Calu3 (cell line): Measurements from ENCODE around the gene COL21A1. TPM values are rescaled to one million over a fixed set of nuclear protein-coding genes. Genes with fewer than 3 reads are reported as not detected.

Experiments
- BruUV-seq: library from RNA; stranded (reverse); fragments of 400-500 nt; replicated peaks from 2 replicates; lab custom pipeline; 2021; lab: Mats Ljungman, UMichigan
- CTCF ChIA-PET: fragments of 300-600 bp; sonication (Branson Sonifier 250); formaldehyde crosslinking; loops from one replicate; lab custom pipeline; 2022; ENCODE audit warnings: antibody characterized with exemption; lab: Charles Lee
- DNase-seq: peaks from one replicate; pipeline ENCODE4 v3.0.0; 2022
- H3K27ac Mint-ChIP-seq: one replicate; pipeline ENCODE4 v1.8.0; 2022; ENCODE audit warnings: mixed read lengths; ENCODE audit not compliant: unreplicated experiment
- H3K27me3 Mint-ChIP-seq: one replicate; pipeline ENCODE4 v1.8.0; 2022; ENCODE audit warnings: mixed read lengths; ENCODE audit not compliant: unreplicated experiment
- H3K36me3 Mint-ChIP-seq: one replicate; pipeline ENCODE4 v1.8.0; 2022; ENCODE audit warnings: mild to moderate bottlenecking, moderate library complexity, mixed read lengths; ENCODE audit not compliant: insufficient read depth, unreplicated experiment
- H3K4me1 Mint-ChIP-seq: one replicate; pipeline ENCODE4 v1.8.0; 2022; ENCODE audit warnings: mild to moderate bottlenecking, low read depth, mixed read lengths; ENCODE audit not compliant: unreplicated experiment
- H3K4me3 Mint-ChIP-seq: one replicate; pipeline ENCODE4 v1.8.0; 2022; ENCODE audit warnings: mild to moderate bottlenecking, low read depth, moderate library complexity, mixed read lengths; ENCODE audit not compliant: unreplicated experiment
- H3K9me3 Mint-ChIP-seq: one replicate; pipeline ENCODE4 v1.8.0; 2022; ENCODE audit warnings: low read depth, mixed read lengths; ENCODE audit not compliant: unreplicated experiment
- intact Hi-C: fragments of 100-400 bp; cut with micrococcal nuclease; formaldehyde crosslinking; loops from one replicate; pipeline ENCODE4 v1.10.0; 2022; ENCODE audit not compliant: unreplicated experiment
- total RNA-seq: library from RNA; stranded (reverse); gene quantifications from 2 replicates; pipeline ENCODE4 v1.2.3, GENCODE V29; 2022
- TF ChIP-seq, protein P1 (sequence below): fragments of 200-600 bp; IDR thresholded peaks from one replicate; pipeline ENCODE4 v1.8.0; 2022; ENCODE audit warnings: antibody characterized with exemption; ENCODE audit not compliant: unreplicated experiment

COL21A1 gene
- total RNA-seq, 1 experiment from 2014 or later, result 1.8 TPM

DNA sequence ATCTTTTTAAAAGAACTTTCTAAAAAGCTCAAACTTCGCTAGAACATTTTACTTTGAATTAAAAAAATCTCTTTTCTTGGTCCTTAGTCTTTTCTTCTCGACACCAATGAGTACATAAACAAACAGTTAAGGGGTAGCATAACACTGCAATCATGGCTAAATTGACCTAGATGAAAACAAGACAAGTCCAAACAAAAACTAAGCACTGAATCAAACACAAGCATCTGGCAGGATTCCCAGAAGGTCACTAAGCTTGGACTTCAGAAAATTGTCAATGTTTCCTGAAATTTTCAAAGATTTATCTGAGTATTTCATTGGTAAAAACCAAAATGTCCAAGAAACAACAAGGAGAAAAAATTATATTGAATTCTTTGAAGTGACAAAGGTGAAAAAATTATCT lies 5.0 kb downstream of the COL21A1 start:
- intact Hi-C loops, result no loop called here
- BruUV-seq, result no TSS peak
- peaks cover 8% of the 10 kb centered on the region for H3K4me1 Mint-ChIP-seq
- no peak overlapping the region for H3K4me3 Mint-ChIP-seq
- peaks cover 6% of the 10 kb centered on the region for H3K36me3 Mint-ChIP-seq
- TF ChIP-seq, protein P1, sequence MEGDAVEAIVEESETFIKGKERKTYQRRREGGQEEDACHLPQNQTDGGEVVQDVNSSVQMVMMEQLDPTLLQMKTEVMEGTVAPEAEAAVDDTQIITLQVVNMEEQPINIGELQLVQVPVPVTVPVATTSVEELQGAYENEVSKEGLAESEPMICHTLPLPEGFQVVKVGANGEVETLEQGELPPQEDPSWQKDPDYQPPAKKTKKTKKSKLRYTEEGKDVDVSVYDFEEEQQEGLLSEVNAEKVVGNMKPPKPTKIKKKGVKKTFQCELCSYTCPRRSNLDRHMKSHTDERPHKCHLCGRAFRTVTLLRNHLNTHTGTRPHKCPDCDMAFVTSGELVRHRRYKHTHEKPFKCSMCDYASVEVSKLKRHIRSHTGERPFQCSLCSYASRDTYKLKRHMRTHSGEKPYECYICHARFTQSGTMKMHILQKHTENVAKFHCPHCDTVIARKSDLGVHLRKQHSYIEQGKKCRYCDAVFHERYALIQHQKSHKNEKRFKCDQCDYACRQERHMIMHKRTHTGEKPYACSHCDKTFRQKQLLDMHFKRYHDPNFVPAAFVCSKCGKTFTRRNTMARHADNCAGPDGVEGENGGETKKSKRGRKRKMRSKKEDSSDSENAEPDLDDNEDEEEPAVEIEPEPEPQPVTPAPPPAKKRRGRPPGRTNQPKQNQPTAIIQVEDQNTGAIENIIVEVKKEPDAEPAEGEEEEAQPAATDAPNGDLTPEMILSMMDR, result no peak
- DNase-seq, result no peak
- H3K27me3 Mint-ChIP-seq, result no peaks in the 10 kb centered on the region
- no peaks in the 10 kb centered on the region for H3K9me3 Mint-ChIP-seq
- no peak overlapping the region for H3K27ac Mint-ChIP-seq
- CTCF ChIA-PET, result no interaction called here

DNA sequence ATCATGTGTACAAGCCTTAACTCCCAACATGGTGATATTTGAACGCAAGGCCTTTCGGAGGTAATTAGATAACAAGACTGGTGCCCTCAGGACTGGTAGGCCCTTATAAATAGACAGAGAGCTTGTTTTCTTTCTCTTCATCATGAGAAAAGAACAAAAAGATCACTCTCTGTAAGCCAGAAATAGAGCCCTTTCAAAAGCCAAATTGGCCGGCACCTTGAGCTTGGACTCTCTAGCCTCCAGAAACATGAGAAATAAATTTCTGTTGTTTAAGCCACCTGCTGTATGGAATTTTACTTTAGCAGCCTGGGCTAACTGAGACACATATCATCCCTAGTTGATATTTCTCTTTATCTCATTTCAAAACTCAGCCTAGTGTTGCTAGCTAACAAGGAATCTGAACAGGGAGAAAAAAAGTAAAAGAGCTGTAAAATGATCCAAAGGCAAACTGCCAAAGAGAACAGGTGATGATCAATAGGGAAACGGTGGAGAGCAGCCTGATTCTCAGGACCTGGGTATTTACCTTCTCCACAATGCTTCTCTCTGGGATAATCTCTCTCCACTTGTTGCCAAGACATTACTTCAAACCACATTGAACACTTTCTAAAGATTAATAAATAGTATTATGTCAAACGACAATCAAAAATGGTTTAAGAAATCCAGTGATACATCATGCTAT lies 6.1 kb downstream of the COL21A1 start:
- Mint-ChIP-seq H3K4me1 (peaks cover 3% of the 10 kb centered on the region), H3K27ac (no peak overlapping the region), H3K4me3 (no peak overlapping the region), H3K27me3 (no peaks in the 10 kb centered on the region), H3K36me3 (no peaks in the 10 kb centered on the region), H3K9me3 (no peaks in the 10 kb centered on the region)
- intact Hi-C loops, result no loop called here
- no TSS peak for BruUV-seq
- CTCF ChIA-PET, result no interaction called here
- DNase-seq, result no peak
- TF ChIP-seq, protein P1, result no peak

DNA sequence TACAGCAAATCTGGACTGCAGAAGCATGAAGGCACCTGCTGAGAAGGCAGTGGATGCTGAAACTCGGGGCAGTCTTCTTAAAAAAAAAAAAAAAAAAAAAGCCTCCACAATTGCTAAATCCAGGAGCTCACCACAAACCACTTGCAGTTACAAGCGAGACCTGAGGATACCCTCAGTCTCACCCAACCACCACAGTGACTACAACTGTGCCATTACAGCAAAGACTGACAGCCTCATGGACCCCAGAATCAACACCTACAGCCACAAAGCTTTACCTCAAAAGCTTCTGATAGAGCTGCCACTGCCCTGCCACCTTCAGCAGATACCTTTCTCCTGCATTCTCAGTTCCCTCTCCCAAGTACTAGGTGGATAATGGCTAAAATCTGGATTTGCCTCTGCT lies 9.0 kb downstream of the COL21A1 start:
- no peaks in the 10 kb centered on the region for H3K27me3 Mint-ChIP-seq
- BruUV-seq, result no TSS peak
- no peak for DNase-seq
- TF ChIP-seq, protein P1, result no peak
- H3K4me3 Mint-ChIP-seq, result no peak overlapping the region
- H3K9me3 Mint-ChIP-seq, result no peaks in the 10 kb centered on the region
- H3K27ac Mint-ChIP-seq, result no peak overlapping the region
- H3K4me1 Mint-ChIP-seq, result no peaks in the 10 kb centered on the region
- CTCF ChIA-PET, result interaction anchor here (0.9 kb wide), 1 partner anchor 21 kb away, joined by 3 read pairs; no protein-coding TSS in a partner anchor
- intact Hi-C loops, result no loop called here
- H3K36me3 Mint-ChIP-seq, result no peaks in the 10 kb centered on the region

DNA sequence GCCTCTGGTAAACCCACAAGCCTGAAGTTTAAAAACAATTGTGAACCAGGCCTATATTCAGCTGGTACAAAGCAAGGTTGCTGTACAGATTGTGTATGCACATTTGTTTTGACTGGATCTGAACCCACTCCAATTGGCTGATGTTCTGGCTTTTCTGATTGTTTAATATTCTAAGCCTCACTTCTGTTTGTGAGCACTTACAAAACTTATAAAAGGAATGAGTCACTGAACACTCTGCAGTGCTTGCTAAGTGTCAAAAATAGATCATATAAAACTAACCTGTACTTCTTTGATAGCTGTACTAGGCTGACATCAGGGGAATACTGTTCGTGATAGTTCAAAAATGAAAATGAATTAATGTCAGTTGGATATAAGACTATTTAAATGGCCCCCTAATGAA lies 12.1 kb downstream of the COL21A1 start:
- TF ChIP-seq, protein P1, result no peak
- intact Hi-C loops, result no loop called here
- H3K27me3 Mint-ChIP-seq, result no peaks in the 10 kb centered on the region
- H3K36me3 Mint-ChIP-seq, result no peaks in the 10 kb centered on the region
- H3K4me1 Mint-ChIP-seq, result no peaks in the 10 kb centered on the region
- no peak overlapping the region for H3K4me3 Mint-ChIP-seq
- CTCF ChIA-PET, result no interaction called here
- no TSS peak for BruUV-seq
- H3K9me3 Mint-ChIP-seq, result no peaks in the 10 kb centered on the region
- no peak overlapping the region for H3K27ac Mint-ChIP-seq
- no peak for DNase-seq
